ENCODE results near the gene PIAS3.

GRCh38 chr1:145826030-145826429 lies 32.9 kb downstream of the PIAS3 start:
- no peak for TF ChIP-seq CTCF (IDR thresholded peaks at IDR 0.05; ENCODE audit: extremely low read depth in 1 of 2, insufficient read depth in 1 of 2, low read depth in 1 of 2, low read length in 2 of 2)
- no peak for TF ChIP-seq EZH2 (IDR thresholded peaks at IDR 0.05; ENCODE audit: borderline replicate concordance, low read depth, low read length, severe bottlenecking)
- TF ChIP-seq POLR2AphosphoS5 (IDR thresholded peaks at IDR 0.05; ENCODE audit: insufficient read depth, low read depth, low read length) = no peak
- no peak for TF ChIP-seq POLR2A (IDR thresholded peaks at IDR 0.05; ENCODE audit: low read depth, low read length)
- TF ChIP-seq MAX (IDR thresholded peaks at IDR 0.05; ENCODE audit: insufficient read depth, insufficient read length) = no peak
